GM12878 (cell line): ENCODE measurements around the gene SATB2. TPM values are rescaled to one million over a fixed set of nuclear protein-coding genes. Genes with fewer than 3 reads are reported as not detected.

Experiments used
- ATAC-seq: fragments of 200-7000 bp; cut with Tn5 transposase; 3 replicates; pipeline ENCODE4 v1.9.1; 2020; ENCODE audit warnings: mild to moderate bottlenecking, moderate library complexity
- BruUV-seq: library from RNA; stranded (reverse); fragments of 400-500 nt; replicated peaks from 2 replicates; lab custom pipeline; 2021; lab: Mats Ljungman, UMichigan
- CTCF ChIA-PET: fragments of 300-600 bp; sonication (Branson Sonifier 250); formaldehyde crosslinking; extraction: SDS; loops from one replicate; lab custom pipeline; 2021; ENCODE audit warnings: inconsistent platforms; lab: Yijun Ruan, JAX
- POLR2A ChIA-PET: fragments of 350-600 bp; formaldehyde crosslinking; extraction: SDS; loops from one replicate; lab custom pipeline; 2021; ENCODE audit warnings: inconsistent platforms; lab: Charles Lee
- RAD21 ChIA-PET: fragments of 300-600 bp; sonication (Branson Sonifier 250); formaldehyde crosslinking; loops from one replicate; lab custom pipeline; 2023; ENCODE audit warnings: antibody characterized with exemption; ENCODE audit not compliant: unreplicated experiment; lab: Charles Lee
- SMC1A ChIA-PET: fragments of 300-600 bp; sonication (Branson Sonifier 250); formaldehyde crosslinking; loops from one replicate; lab custom pipeline; 2023; ENCODE audit not compliant: unreplicated experiment, uncharacterized antibody; lab: Charles Lee
- DNase-seq: peaks from one replicate; pipeline ENCODE4 v3.0.0-alpha.2; 2011; ENCODE audit warnings: low read depth, low spot score
- FAIRE-seq: peaks from 3 replicates; lab custom pipeline; 2011; peaks lifted over from hg19 to GRCh38; lab: Jason Lieb, UNC
- H2AFZ ChIP-seq: 2 replicates; pipeline ENCODE4 v1.6.0; 2011; ENCODE audit warnings: low read depth, low read length, control low read depth; ENCODE audit not compliant: control insufficient read depth
- H3K27ac ChIP-seq: 2 replicates; pipeline ENCODE4 v1.5.1; 2011; ENCODE audit warnings: control low read depth; ENCODE audit not compliant: control insufficient read depth, insufficient read depth
- H3K27me3 ChIP-seq, 2 experiments: replicated peaks in 1 of 2; 2 replicates each; pipeline versions ENCODE4 v1.6.0 to v1.6.1; 2011; ENCODE audit warnings: low read length in 1 of 2; ENCODE audit not compliant: control insufficient read depth in 2 of 2, insufficient read depth in 2 of 2
- H3K36me3 ChIP-seq, 2 experiments: 2 replicates each; pipeline ENCODE4 v1.5.1; 2011; ENCODE audit warnings: low read length in 1 of 2; ENCODE audit not compliant: control insufficient read depth in 2 of 2, insufficient read depth in 2 of 2
- H3K4me1 ChIP-seq: 2 replicates; pipeline ENCODE4 v1.6.1; 2011; ENCODE audit warnings: mild to moderate bottlenecking, low read length, moderate library complexity, mixed read lengths; ENCODE audit not compliant: control insufficient read depth, insufficient read depth
- H3K4me2 ChIP-seq: 2 replicates; pipeline ENCODE4 v1.6.0; 2011; ENCODE audit warnings: control low read depth; ENCODE audit not compliant: control insufficient read depth, insufficient read depth
- H3K4me3 ChIP-seq: fragments of 200-600 bp; sonication (generic); 2 replicates; pipeline ENCODE4 v1.5.1; 2016
- H3K79me2 ChIP-seq: 2 replicates; pipeline ENCODE4 v1.6.0; 2011; ENCODE audit warnings: low read length; ENCODE audit not compliant: control insufficient read depth, insufficient read depth
- H3K9ac ChIP-seq: 2 replicates; pipeline ENCODE4 v1.8.0; 2011; ENCODE audit warnings: low read length, control low read depth, mixed read lengths; ENCODE audit not compliant: control insufficient read depth, insufficient read depth
- H3K9me3 ChIP-seq: replicated peaks from 3 replicates; pipeline ENCODE4 v1.5.1; 2011; ENCODE audit warnings: mild to moderate bottlenecking, low read length; ENCODE audit not compliant: control insufficient read depth, insufficient read depth
- H4K20me1 ChIP-seq: 2 replicates; pipeline ENCODE4 v1.6.0; 2011; ENCODE audit not compliant: control insufficient read depth, insufficient read depth
- CHD2 ChIP-seq: IDR thresholded peaks from 2 replicates; pipeline ENCODE4 v1.6.1; 2011; ENCODE audit warnings: low read depth, low read length, improper control_type of control experiment, borderline replicate concordance
- CTCF ChIP-seq, 3 experiments: IDR thresholded peaks in 2 of 3; conservative IDR thresholded peaks in 1 of 3; 2 replicates each; pipeline ENCODE4 v1.5.1; 2011; ENCODE audit warnings: low read depth in 3 of 3, low read length in 3 of 3, mild to moderate bottlenecking in 3 of 3, control low read depth in 2 of 3, moderate library complexity in 2 of 3, inconsistent platforms in 1 of 3, mixed read lengths in 1 of 3; ENCODE audit not compliant: control insufficient read depth in 2 of 3, insufficient read depth in 1 of 3; ENCODE audit errors: extremely low read depth in 1 of 3
- KDM1A ChIP-seq: fragments of 200-600 bp; sonication (generic); IDR thresholded peaks from 2 replicates; pipeline ENCODE4 v1.6.1; 2016; ENCODE audit warnings: borderline replicate concordance
- NR2F1 ChIP-seq: fragments of 450-650 bp; conservative IDR thresholded peaks from 2 replicates; pipeline ENCODE4 v1.6.1; 2017; ENCODE audit warnings: mild to moderate bottlenecking
- POLR2AphosphoS5 ChIP-seq: IDR thresholded peaks from 2 replicates; pipeline ENCODE4 v1.6.1; 2011; ENCODE audit warnings: mild to moderate bottlenecking, low read length, inconsistent platforms
- SRF ChIP-seq, 2 experiments: IDR thresholded peaks; 2 replicates each; pipeline ENCODE4 v1.6.1; 2011; ENCODE audit warnings: low read depth in 2 of 2, low read length in 2 of 2, mild to moderate bottlenecking in 1 of 2, moderate library complexity in 1 of 2
- WGBS: methylation state at CpG from one replicate; pipeline ENCODE4 v1.1.6; 2016; ENCODE audit warnings: low lambda C conversion rate; ENCODE audit not compliant: insufficient replicate concordance, insufficient coverage; ENCODE audit errors: missing lambda C conversion rate; 5-methylcytosine and 5-hydroxymethylcytosine counted together
- in situ Hi-C: fragments of 300-500 bp; cut with MboI; formaldehyde crosslinking; loops from 9 replicates; pipeline ENCODE4 v1.14.3; 2018; ENCODE audit warnings: mixed read lengths
- intact Hi-C: fragments of 100-400 bp; cut with micrococcal nuclease; formaldehyde crosslinking; loops from one replicate; pipeline ENCODE4 v1.14.2; 2022; ENCODE audit not compliant: unreplicated experiment
- polyA plus RNA-seq, 11 experiments: library from polyadenylated mRNA; depleted of rRNA in 4 of 11; unstranded in 6 of 11; stranded (reverse) in 5 of 11; fragments of >200 nt; fragmentation: Nextera tagmentation in 4 of 11; fragmentation: Illumina TruSeq in 1 of 11; extraction: Ambion mirVana in 4 of 11; extraction: Trizol in 1 of 11; gene quantifications; 1 replicate in 1 of 11; 2 replicates in 10 of 11; pipeline versions ENCODE4 v1.2.1 to v1.2.3, GENCODE V29; 2011 to 2016; ENCODE audit warnings: inconsistent platforms in 2 of 11, missing spikeins in 2 of 11, low read depth in 1 of 11
- total RNA-seq, 4 experiments: library from RNA; depleted of rRNA in 3 of 4; stranded (reverse); fragments of >200 nt in 3 of 4; fragmentation: Illumina TruSeq in 1 of 4; extraction: Trizol in 1 of 4; gene quantifications; 2 replicates each; pipeline versions ENCODE4 v1.2.1 to v1.2.3, GENCODE V29; 2013 to 2021

Gene SATB2
- total and polyA plus RNA-seq, 10 of the 15 experiments (the other 5 are each of a cell fraction or from before 2014, with no cell fraction given), result 0.03 to 0.56 (median 0.08) TPM; not detected in 3

- Histone ChIP-seq H3K9ac (no peak overlapping the region), H3K36me3 (no peaks in the 10 kb centered on the region), H3K9me3 (no peaks in the 10 kb centered on the region; the same call in 2 of the 3 replicates), H3K79me2 (no peaks in the 10 kb centered on the region), H2AFZ (no peak overlapping the region), H4K20me1 (no peaks in the 10 kb centered on the region), H3K4me2 (no peak overlapping the region), H3K27me3 (peaks cover 13 to 27% of the 10 kb centered on the region in 2 experiments), H3K27ac (no peak overlapping the region), H3K4me3 (no peak overlapping the region), H3K4me1 (no peaks in the 10 kb centered on the region)
- BruUV-seq, result no TSS peak
- DNase-seq (no peak), FAIRE-seq (no peak), ATAC-seq (peak; percentile 95)
- intact Hi-C loops, result no loop called here
- ChIA-PET RAD21 (interaction anchor here (0.7 kb wide), 1 partner anchor 135 kb away, joined by 3 read pairs; no protein-coding TSS in a partner anchor), SMC1A (interaction anchor here (0.7 kb wide), 1 partner anchor 1157 kb away, joined by 3 read pairs; no protein-coding TSS in a partner anchor), CTCF (interaction anchor here (1.4 to 2.4 kb wide), 2 partner anchors 14 to 17 kb away, joined by 5 to 7 read pairs; no protein-coding TSS in a partner anchor), POLR2A (no interaction called here)
- TF ChIP-seq CTCF (IDR thresholded peaks at IDR 0.05 in 2 of 3, conservative IDR thresholded peaks at IDR 0.05 in 1 of 3; ENCODE audit: control insufficient read depth in 2 of 3, extremely low read depth in 1 of 3, insufficient read depth in 1 of 3, low read depth in 3 of 3, low read length in 3 of 3) (peak; percentile 30 to 54 (median 37); a peak in 5 of 6 replicates), POLR2AphosphoS5 (no peak), NR2F1 (no peak), CHD2 (no peak), SRF (IDR thresholded peaks at IDR 0.05; ENCODE audit: low read depth in 2 of 2, low read length in 2 of 2) (no peak), KDM1A (no peak)
- in situ Hi-C loops, result no loop called here
- WGBS, result 27% methylated on average over 35 of the region's 35 CpGs
These were observed 13.8 kb upstream of the SATB2 start for GRCh38 chr2:199471443-199472057.
